Skeletal muscle tissue (tissue), 4 donors: ENCODE results near the gene INS. TPM values are rescaled to one million over a fixed set of nuclear protein-coding genes. Genes with fewer than 3 reads are reported as not detected.

Experiments used
- H3K27ac ChIP-seq: one replicate; pipeline ENCODE4 v1.7.0; 2013; ENCODE audit warnings: mild to moderate bottlenecking, low read depth, low read length, inconsistent platforms
- H3K27me3 ChIP-seq, 3 donors: one replicate each; pipeline ENCODE4 v1.7.0; 2013; ENCODE audit warnings: low read length in 3 of 3; ENCODE audit not compliant: control insufficient read depth in 3 of 3, insufficient read depth in 3 of 3
- H3K36me3 ChIP-seq, 3 donors: one replicate each; pipeline ENCODE4 v1.7.0; 2013; ENCODE audit warnings: low read length in 3 of 3; ENCODE audit not compliant: control insufficient read depth in 3 of 3, insufficient read depth in 3 of 3
- H3K4me1 ChIP-seq, 3 donors: one replicate each; pipeline ENCODE4 v1.7.0; 2013; ENCODE audit warnings: low read length in 3 of 3, mild to moderate bottlenecking in 3 of 3; ENCODE audit not compliant: control insufficient read depth in 3 of 3, insufficient read depth in 3 of 3
- H3K4me3 ChIP-seq, 3 donors: one replicate each; pipeline ENCODE4 v1.7.0; 2013; ENCODE audit warnings: low read length in 3 of 3
- H3K9ac ChIP-seq, 3 donors: one replicate each; pipeline ENCODE4 v1.7.0; 2013; ENCODE audit warnings: low read length in 3 of 3, mild to moderate bottlenecking in 3 of 3, moderate library complexity in 2 of 3, low read depth in 1 of 3
- H3K9me3 ChIP-seq, 3 donors: one replicate each; pipeline ENCODE4 v1.7.0; 2013; ENCODE audit warnings: low read length in 3 of 3; ENCODE audit not compliant: control insufficient read depth in 3 of 3
- total RNA-seq: library from RNA; depleted of rRNA; stranded (reverse); fragments of >200 nt; gene quantifications from one replicate; pipeline ENCODE4 v1.2.3, GENCODE V29; 2014
- donor health status: Osteomylitis.

The INS gene
- total RNA-seq, 1 donor from 2014 or later = not detected

GRCh38 chr11:2138431-2139122 lies 22.4 kb downstream of the INS start:
- Histone ChIP-seq H3K9ac (no peak overlapping the region), H3K27me3 (peaks cover 50 to 55% (median 53%) of the 10 kb centered on the region in 3 donors), H3K9me3 (no peaks in the 10 kb centered on the region), H3K4me1 (peaks cover 0 to 7% (median 7%) of the 10 kb centered on the region in 3 donors), H3K36me3 (no peaks in the 10 kb centered on the region), H3K4me3 (peak overlapping the region in 2 of 3 donors; percentile 29 to 43), H3K27ac (no peak overlapping the region)

GRCh38 chr11:2138068-2138430 lies 23.0 kb downstream of the INS start:
- no peak overlapping the region for H3K9ac ChIP-seq
- H3K27me3 ChIP-seq = peaks cover 51 to 56% (median 54%) of the 10 kb centered on the region in 3 donors
- H3K36me3 ChIP-seq = peaks cover 0 to 2% (median 0%) of the 10 kb centered on the region in 3 donors
- no peak overlapping the region for H3K4me3 ChIP-seq
- H3K9me3 ChIP-seq = no peaks in the 10 kb centered on the region
- H3K4me1 ChIP-seq = peaks cover 0 to 7% (median 7%) of the 10 kb centered on the region in 3 donors
- H3K27ac ChIP-seq = no peak overlapping the region

GRCh38 chr11:2137202-2138067 lies 23.6 kb downstream of the INS start:
- no peaks in the 10 kb centered on the region for H3K9me3 ChIP-seq
- H3K36me3 ChIP-seq = peaks cover 0 to 2% (median 0%) of the 10 kb centered on the region in 3 donors
- peaks cover 49 to 53% (median 50%) of the 10 kb centered on the region in 3 donors for H3K27me3 ChIP-seq
- H3K4me3 ChIP-seq = peak overlapping the region; percentile 36 to 56 (median 52)
- H3K9ac ChIP-seq = peak overlapping the region in 1 of 3 donors; percentile 8
- H3K4me1 ChIP-seq = peaks cover 0 to 7% (median 3%) of the 10 kb centered on the region in 3 donors
- H3K27ac ChIP-seq = no peak overlapping the region

GRCh38 chr11:2136952-2137201 lies 24.1 kb downstream of the INS start:
- H3K36me3 ChIP-seq = peaks cover 0 to 4% (median 3%) of the 10 kb centered on the region in 3 donors

GRCh38 chr11:2136209-2136951 lies 24.6 kb downstream of the INS start:
- H3K27me3 ChIP-seq = peaks cover 49 to 51% (median 50%) of the 10 kb centered on the region in 3 donors
- H3K4me3 ChIP-seq = peak overlapping the region; percentile 27 to 56 (median 52)
- peaks cover 0 to 7% (median 7%) of the 10 kb centered on the region in 3 donors for H3K4me1 ChIP-seq
- peaks cover 5 to 8% (median 7%) of the 10 kb centered on the region in 3 donors for H3K36me3 ChIP-seq
- no peak overlapping the region for H3K27ac ChIP-seq
- no peaks in the 10 kb centered on the region for H3K9me3 ChIP-seq
- peak overlapping the region in 1 of 3 donors; percentile 8 for H3K9ac ChIP-seq

More at GRCh38 chr11:2136952-2137201, 24.1 kb downstream of the INS start:
- H3K4me3 ChIP-seq = peak overlapping the region; percentile 27 to 56 (median 52)
- H3K4me1 ChIP-seq = peaks cover 0 to 7% (median 3%) of the 10 kb centered on the region in 3 donors
- H3K9me3 ChIP-seq = no peaks in the 10 kb centered on the region
- no peak overlapping the region for H3K27ac ChIP-seq
- H3K9ac ChIP-seq = peak overlapping the region in 1 of 3 donors; percentile 8
- peaks cover 48 to 50% (median 49%) of the 10 kb centered on the region in 3 donors for H3K27me3 ChIP-seq

- H3K27me3 ChIP-seq = peaks cover 44 to 46% (median 46%) of the 10 kb centered on the region in 3 donors
- H3K27ac ChIP-seq = no peak overlapping the region
- no peaks in the 10 kb centered on the region for H3K9me3 ChIP-seq
- peak overlapping the region in 1 of 3 donors; percentile 56 for H3K4me3 ChIP-seq
- peaks cover 0 to 5% (median 5%) of the 10 kb centered on the region in 3 donors for H3K4me1 ChIP-seq
- no peak overlapping the region for H3K9ac ChIP-seq
- peaks cover 5 to 10% (median 7%) of the 10 kb centered on the region in 3 donors for H3K36me3 ChIP-seq
Measured at GRCh38 chr11:2135648-2136201, 25.3 kb downstream of the INS start.

- Histone ChIP-seq H3K4me3 (no peak overlapping the region), H3K27ac (no peak overlapping the region), H3K27me3 (peaks cover 40 to 44% (median 41%) of the 10 kb centered on the region in 3 donors), H3K9me3 (no peaks in the 10 kb centered on the region), H3K4me1 (peaks cover 0 to 4% (median 3%) of the 10 kb centered on the region in 3 donors), H3K36me3 (peaks cover 5 to 10% (median 7%) of the 10 kb centered on the region in 3 donors), H3K9ac (no peak overlapping the region)
Measured at GRCh38 chr11:2135018-2135569, 25.9 kb downstream of the INS start.

GRCh38 chr11:2134022-2135010 lies 26.7 kb downstream of the INS start:
- H3K4me1 ChIP-seq = peaks cover 0 to 3% (median 2%) of the 10 kb centered on the region in 3 donors
- peaks cover 33 to 42% (median 39%) of the 10 kb centered on the region in 3 donors for H3K27me3 ChIP-seq
- H3K36me3 ChIP-seq = peaks cover 5 to 10% (median 7%) of the 10 kb centered on the region in 3 donors
- no peaks in the 10 kb centered on the region for H3K9me3 ChIP-seq
- no peak overlapping the region for H3K4me3 ChIP-seq
- no peak overlapping the region for H3K27ac ChIP-seq
- no peak overlapping the region for H3K9ac ChIP-seq
